Measurements from ENCODE around the gene DDO.

The DDO gene, protein sequence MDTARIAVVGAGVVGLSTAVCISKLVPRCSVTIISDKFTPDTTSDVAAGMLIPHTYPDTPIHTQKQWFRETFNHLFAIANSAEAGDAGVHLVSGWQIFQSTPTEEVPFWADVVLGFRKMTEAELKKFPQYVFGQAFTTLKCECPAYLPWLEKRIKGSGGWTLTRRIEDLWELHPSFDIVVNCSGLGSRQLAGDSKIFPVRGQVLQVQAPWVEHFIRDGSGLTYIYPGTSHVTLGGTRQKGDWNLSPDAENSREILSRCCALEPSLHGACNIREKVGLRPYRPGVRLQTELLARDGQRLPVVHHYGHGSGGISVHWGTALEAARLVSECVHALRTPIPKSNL

DNA sequence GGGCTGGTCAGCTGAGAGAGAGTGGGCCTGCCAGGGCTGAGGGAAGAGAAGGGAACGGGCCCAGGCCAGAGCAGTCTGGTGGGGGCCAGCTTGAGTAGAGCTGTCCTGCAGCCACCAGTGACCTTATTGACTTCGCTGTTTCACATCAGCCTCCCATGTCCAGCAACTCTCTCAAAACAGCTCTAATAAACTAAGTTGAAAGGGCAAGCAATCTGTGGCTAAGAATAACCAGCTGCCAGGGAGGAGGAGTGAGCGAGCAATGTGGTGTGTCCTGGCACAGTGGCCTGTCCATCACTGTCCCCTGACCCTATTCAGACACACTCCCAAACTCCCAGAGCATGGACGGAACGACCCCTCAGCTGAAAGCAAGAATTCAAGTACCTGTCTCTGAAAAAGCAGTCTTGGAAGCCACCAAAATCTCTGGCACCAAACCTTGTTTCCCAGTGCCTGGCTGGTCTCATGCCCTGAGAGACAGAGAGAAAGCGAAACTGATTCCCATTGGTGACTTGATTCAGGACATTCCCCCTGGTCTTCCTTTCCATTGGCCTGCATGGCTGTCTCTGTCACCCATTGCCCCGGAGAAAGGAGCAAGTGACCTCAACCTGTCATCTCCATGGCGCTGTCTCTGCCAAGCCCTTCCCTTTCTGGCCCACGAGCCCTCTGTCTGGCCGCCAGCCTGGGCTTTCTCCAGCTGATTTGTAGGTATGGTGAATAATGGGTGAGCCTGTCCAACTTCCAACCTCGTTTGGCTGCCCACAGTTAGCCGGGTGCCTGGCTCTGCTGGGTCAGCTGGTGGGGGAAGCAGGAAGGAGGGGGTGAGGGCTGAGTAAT lies at the start of gene DDO:
Gene DDO (minus strand): TSS at position 490 of the 831 bp plus-strand sequence. CDS start 2,113 bp downstream, outside the sequence.
- no peak for DNase-seq (ENCODE audit: low read depth)

DNA sequence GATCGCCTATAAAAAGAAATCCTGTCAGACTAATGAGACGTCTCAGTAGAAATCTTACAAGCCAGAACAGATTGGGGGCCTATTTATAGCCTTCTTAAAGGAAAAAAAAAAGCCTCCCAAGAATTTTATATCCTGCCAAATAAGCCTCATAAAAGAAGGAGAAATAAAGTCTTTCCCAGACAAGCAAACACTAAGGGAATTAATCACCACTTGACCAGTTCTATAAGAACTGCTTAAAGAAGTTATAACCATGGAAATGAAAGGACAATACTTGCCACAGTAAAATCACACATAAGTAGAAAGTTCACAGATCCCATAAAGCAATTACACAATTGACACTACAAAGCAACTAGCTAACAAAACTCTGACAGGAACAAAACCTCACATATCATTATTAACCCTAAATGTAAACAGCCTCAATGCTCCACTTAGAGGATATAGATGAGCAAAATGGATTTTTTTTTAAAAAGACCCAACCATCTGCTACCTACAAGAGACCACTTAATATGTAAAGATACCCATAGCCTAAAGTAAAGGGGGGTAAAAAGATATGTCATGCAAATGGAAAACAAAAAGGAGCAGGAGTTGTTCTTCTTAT lies 47.6 kb upstream of the DDO start:
- DNase-seq (ENCODE audit: low read depth) = no peak

- DNase-seq (ENCODE audit: low read depth) = no peak
These were observed 46.0 kb upstream of the DDO start for GRCh38 chr6:110461376-110461775.

DNA sequence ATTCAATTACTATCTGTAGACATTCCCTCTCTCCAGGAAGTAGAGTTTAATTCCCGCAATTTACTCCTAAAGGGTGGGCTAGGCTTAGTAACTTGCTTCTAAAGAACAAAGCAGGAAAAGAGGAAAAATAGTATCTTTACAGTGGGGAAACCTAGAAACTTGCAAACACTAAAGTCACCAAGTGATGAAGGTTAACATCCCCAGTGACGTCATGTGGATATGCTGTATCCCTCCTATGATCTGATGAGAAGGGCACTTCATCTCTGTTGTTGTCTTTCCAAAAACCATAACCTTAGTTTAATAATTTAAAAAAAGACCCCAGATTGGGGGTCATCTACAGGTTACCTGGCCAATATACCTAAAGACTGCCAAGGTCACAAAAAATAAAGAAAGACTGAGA lies 43.8 kb upstream of the DDO start:
- no peak for DNase-seq (ENCODE audit: low read depth)

DNA sequence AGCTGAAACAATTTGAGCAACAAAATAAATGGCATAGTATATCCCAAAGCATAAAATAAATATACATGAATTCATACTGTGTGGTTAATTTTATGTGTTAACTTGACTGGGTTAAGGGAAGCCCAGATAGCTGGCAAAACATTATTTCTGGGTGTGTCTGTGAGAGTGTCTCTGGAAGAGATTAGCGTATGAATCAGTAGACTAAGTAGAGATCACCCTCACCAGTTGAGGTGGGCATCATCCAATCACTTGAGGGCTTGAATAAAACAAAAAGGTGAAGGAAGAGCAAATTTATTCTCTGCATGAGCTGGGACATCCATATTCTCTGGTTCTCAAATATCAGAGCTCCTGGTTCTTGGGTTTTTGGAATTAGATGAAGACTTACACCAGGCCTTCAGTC lies 43.1 kb upstream of the DDO start:
- DNase-seq (ENCODE audit: low read depth) = no peak

DNA sequence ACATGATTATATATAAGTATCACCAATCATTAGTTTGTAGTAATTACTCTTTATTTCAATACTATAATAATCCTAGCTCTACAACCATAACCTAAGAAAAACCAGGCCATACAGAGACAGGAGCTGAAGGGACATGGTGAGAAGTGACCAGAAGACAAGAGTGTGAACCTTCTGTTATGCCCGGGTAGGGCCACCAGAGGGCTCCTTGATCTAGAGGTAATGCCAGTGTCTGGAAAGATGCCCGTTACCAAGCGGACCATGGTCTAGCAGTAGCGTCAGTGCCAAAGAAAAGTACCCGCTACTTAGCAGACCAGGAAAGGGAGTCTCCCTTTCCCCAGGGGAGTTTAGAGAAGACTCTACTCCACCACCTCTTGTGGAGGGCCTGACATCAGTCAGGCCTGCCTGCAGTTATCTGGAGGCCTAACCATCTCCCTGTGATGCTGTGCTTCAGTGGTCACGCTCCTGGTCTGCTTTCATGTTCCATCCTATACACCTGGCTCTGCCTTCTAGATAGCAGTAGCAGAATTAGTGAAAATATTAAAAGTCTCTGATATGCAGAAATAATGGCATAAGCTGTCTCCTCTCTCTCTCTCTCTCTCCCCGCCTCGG lies 42.3 kb upstream of the DDO start:
- DNase-seq (ENCODE audit: low read depth) = peak; percentile 27

- DNase-seq (ENCODE audit: low read depth) = no peak
These were observed 41.3 kb upstream of the DDO start for GRCh38 chr6:110456694-110457093.

- no peak for DNase-seq (ENCODE audit: low read depth)
These were observed 34.1 kb upstream of the DDO start for GRCh38 chr6:110449541-110449895.

DNA sequence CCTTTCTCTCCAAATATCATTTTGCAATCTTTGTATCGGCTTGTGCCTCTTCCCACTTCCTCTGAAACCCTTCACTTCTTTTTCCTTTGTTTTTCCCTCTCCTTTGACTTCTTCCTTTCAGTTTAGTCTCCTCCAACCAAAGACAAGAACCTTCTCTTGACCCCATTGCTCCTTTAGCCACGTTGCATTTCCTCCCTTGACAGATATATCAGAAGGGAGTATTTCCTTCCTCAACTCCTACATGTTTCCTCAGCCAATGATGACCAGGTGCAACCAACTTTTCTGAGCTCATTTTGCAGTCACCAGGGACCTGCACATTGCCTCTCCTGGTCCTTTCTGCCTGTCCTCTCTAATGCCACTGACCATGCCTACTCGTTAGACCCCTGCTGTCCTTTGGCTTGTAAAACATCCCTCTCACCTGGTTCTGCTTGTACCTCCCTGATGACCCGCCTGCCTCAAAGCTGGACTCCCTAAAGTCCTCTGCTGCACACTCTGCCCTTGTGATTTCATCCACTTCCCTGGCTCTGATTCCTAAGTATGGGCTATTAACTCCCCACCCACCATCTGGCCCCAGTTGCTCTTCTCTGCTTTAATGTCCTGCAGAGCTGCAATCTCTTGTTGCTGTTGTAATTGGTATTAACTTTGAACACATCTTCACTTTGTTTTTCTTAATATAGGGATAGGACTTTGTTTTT lies 33.6 kb upstream of the DDO start:
- no peak for DNase-seq (ENCODE audit: low read depth)

DNA sequence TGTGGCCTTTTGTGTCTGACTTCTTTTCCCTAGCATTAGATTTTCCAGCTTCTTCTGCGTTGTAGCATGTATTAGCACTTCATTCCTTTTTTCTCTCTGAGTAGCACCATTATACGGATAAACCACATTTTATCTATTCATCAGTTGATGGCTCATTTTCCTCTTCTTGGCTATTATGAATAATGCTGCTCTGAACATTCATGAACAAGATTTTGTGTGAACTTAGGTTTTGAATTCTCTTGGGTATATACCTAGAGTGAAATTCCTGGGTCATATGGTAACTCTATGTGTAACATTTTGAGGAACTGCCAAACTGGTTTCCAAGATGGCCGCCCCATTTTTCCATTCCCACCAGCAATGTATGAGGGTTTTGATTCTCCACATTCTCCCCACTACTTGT lies 32.4 kb upstream of the DDO start:
- no peak for DNase-seq (ENCODE audit: low read depth)

- no peak for DNase-seq (ENCODE audit: low read depth)
These were observed 31.0 kb upstream of the DDO start for GRCh38 chr6:110446405-110446804.

DNA sequence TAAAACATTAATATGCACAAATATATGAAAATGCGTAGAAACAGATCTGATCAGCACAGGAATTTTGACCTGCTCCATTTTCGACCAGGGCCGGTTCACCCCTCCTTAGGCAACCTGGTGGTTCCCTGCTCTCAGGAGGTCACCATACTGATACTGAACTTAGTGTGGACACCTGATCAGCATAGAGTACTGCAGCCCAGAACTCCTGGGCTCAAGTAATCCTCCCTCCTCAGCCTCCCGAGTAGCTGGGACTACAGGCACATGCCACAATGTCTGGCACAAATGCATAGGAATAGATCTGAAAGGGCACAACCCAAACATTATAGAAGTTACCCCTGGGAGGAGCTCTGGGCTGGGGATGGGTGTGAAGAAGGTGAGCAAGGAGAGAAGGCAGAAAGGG lies 24.7 kb upstream of the DDO start:
- DNase-seq (ENCODE audit: low read depth) = no peak

DNA sequence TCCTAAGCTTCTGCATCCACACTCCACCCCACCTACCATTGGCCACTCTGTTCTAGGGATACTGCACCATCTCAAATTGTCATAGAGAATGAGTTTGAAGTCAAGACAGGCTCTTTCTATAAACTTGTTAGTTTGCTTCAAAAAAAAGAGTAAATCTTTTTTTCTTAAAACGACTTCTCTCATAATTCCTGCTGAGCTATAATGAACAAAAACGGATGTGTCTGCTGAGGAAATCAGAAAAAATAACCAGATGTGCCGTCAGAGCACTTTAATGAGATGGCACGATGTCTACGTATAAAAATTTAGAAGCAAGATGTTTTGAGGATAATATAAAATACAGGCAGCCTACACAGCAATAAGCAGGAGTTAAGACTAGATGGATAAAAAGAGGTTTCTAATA lies 24.0 kb upstream of the DDO start:
- no peak for DNase-seq (ENCODE audit: low read depth)

DNA sequence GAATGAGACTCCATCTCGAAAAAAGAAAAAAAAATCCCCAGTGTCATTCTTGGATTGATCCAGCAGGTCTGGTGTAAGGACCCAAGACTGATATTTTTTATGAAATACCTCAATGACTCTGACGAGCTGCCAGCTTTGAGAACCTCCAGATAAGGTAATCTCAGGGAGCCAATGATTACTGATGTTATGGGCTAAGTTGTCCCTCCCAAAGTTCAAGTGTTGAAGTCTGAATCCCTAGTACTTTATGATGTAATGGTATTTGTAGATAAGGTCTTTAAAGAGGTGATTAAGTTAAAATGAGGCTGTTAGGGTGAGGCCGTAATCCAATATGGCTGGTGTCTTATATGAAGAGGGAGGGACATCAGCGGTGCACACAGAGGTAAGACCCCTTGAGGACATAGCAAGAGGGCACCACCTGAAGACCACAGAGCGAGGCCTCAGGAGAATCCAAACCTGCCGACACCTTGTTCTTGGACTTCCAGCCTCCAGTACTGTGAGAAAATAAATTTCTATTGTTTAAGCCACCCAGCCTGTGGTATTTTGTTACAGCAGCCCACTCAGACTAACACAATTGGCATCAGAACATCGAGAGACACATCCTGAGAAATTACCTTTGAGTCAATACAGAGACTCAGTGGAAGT lies 19.7 kb upstream of the DDO start:
- no peak for DNase-seq (ENCODE audit: low read depth)

DNA sequence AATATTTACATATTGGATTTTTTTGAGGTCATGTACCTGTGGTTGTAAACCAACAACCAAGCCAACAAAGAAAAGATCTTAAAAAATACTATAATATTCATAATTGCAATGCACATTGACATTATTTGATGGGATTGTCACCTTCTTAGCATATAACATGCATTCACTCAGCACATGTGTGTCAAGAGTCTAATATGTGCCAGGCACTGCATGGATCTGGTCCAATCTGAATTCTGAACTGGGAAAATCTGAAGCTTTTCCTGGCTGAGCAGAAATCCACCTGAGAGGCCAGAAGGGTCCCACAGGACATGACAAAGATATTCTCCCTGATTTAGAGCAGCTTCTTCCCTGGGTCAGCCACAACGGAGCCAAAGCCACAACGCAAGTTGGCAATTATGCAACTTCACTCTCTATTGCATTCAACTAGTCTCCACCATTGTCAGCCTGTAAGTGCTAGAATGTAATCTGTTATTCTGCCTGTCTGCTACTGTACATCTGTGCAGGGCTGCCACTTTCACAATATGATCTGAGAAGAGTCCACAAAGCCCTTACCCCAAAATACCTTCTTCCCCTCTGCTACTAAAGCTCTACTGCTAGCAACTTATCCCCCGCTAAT lies 17.0 kb upstream of the DDO start:
- no peak for DNase-seq (ENCODE audit: low read depth)

GRCh38 chr6:110430741-110431140 lies 15.4 kb upstream of the DDO start:
- DNase-seq (ENCODE audit: low read depth) = no peak

DNA sequence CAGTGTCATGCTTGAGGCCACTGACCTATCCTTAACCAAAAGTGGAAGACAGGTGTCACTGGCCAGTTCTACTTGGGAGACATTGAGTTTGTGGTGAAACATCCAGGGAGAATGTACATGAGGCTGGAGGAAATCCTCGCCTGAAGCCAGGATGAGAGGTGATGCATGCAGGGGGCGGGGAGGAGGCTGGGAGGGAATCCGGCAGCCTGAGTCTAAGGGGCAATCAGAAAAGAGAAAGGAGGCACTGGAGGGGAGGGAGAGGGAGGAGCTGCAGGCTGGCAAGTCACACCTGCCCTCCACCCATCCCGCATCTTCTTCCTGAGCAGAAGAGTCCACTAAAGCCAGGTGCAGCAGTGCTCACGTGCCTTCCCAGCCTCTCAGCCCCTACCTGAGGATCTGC lies 14.9 kb upstream of the DDO start:
- DNase-seq (ENCODE audit: low read depth) = no peak

- no peak for DNase-seq (ENCODE audit: low read depth)
These were observed 12.8 kb upstream of the DDO start for GRCh38 chr6:110428153-110428552.

- DNase-seq (ENCODE audit: low read depth) = no peak
These were observed 10.4 kb upstream of the DDO start for GRCh38 chr6:110425816-110426215.

DNA sequence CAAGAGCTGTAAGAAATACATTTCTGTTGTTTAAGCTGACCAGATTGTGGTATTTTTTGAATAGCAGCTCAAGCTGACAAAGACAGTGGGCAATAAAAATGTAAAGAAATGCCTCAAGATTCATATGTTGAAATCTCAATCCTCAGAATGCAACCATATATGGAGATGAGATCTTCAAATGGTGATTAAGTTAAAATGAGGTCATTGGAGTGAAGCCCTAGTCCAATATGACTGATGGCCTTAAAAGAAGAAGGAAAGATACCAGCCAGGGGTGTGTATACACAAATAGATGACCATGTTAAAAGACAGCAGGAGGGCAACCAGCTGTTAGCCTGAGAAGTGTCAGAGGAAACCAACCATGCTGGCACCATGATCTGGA lies 7.1 kb upstream of the DDO start:
- no peak for DNase-seq (ENCODE audit: low read depth)

DNA sequence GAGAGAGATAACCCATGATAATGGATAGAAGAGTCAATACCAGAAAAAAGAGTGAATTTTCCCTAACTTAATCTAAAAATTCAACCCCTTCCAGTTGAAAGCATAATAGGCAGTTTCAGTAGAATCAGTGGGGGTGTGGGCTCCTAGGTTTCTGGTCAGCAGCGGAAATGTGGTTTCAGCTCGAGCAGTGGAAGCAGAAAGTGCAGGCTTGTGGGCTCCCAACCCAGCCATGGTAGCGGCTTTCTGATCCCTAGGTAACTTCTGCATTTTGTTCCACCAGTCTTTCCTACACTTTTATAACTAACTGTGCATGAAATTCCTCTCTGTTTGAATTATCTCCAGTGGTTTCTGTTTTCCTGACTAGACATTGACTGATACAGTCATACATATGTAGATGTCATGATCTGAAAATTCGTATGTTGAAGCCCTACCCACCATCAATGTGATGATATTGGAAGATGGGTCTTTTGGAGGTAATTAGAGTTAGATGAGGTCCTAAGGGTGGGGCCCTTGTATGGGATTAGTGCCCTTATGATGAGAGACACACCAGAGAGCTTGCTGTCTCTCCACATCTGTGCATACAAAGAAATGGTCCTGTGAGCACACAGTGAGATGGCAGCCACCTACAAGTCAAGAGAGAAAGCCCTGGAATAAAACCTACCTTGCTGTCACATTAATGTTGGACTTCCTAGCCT lies 6.5 kb upstream of the DDO start:
- no peak for DNase-seq (ENCODE audit: low read depth)

Measured in HS-27A (cell line).